Measurements from ENCODE around the gene SDF4. TPM values are rescaled to one million over a fixed set of nuclear protein-coding genes. Genes with fewer than 3 reads are reported as not detected.

SDF4 gene
- polyA plus RNA-seq, 1 experiment, result 109 TPM

- ChIA-PET CTCF (no interaction called here), POLR2A (no interaction called here)
- no peak for DNase-seq (ENCODE audit: low read depth, low spot score)
- no peak overlapping the region for H3K4me3 ChIP-seq (ENCODE audit: low read depth, low read length)
- H3K9me3 ChIP-seq (ENCODE audit: control insufficient read depth, insufficient read depth, low read length), result peaks cover 6% of the 10 kb centered on the region
- H3K27me3 ChIP-seq (ENCODE audit: control insufficient read depth, insufficient read depth, low read length), result peaks cover 4% of the 10 kb centered on the region
- no peak overlapping the region for H3K27ac ChIP-seq (ENCODE audit: low read depth, low read length)
- no peak for TF ChIP-seq CTCF (IDR thresholded peaks at IDR 0.05; ENCODE audit: low read depth, low read length)
Measured at GRCh38 chr1:1199141-1199960, 32.5 kb downstream of the SDF4 start.

- no peak overlapping the region for H3K4me3 ChIP-seq (ENCODE audit: low read depth, low read length)
- no peak overlapping the region for H3K27ac ChIP-seq (ENCODE audit: low read depth, low read length)
- no peaks in the 10 kb centered on the region for H3K27me3 ChIP-seq (ENCODE audit: control insufficient read depth, insufficient read depth, low read length)
- ChIA-PET POLR2A (no interaction called here), CTCF (no interaction called here)
- H3K9me3 ChIP-seq (ENCODE audit: control insufficient read depth, insufficient read depth, low read length), result peaks cover 6% of the 10 kb centered on the region
- TF ChIP-seq CTCF (IDR thresholded peaks at IDR 0.05; ENCODE audit: low read depth, low read length), result no peak
- no peak for DNase-seq (ENCODE audit: low read depth, low spot score)
Measured at GRCh38 chr1:1198423-1199140, 33.2 kb downstream of the SDF4 start.

- Histone ChIP-seq H3K27ac (ENCODE audit: low read depth, low read length) (no peak overlapping the region), H3K4me3 (ENCODE audit: low read depth, low read length) (no peak overlapping the region), H3K9me3 (ENCODE audit: control insufficient read depth, insufficient read depth, low read length) (peaks cover 9% of the 10 kb centered on the region), H3K27me3 (ENCODE audit: control insufficient read depth, insufficient read depth, low read length) (no peaks in the 10 kb centered on the region)
- ChIA-PET CTCF (no interaction called here), POLR2A (no interaction called here)
- TF ChIP-seq CTCF (IDR thresholded peaks at IDR 0.05; ENCODE audit: low read depth, low read length), result no peak
- no peak for DNase-seq (ENCODE audit: low read depth, low spot score)
Measured at GRCh38 chr1:1197551-1198422, 34.0 kb downstream of the SDF4 start.

GRCh38 chr1:1197188-1197500 lies 34.7 kb downstream of the SDF4 start:
- Histone ChIP-seq H3K27ac (ENCODE audit: low read depth, low read length) (no peak overlapping the region), H3K9me3 (ENCODE audit: control insufficient read depth, insufficient read depth, low read length) (peaks cover 9% of the 10 kb centered on the region), H3K4me3 (ENCODE audit: low read depth, low read length) (no peak overlapping the region), H3K27me3 (ENCODE audit: control insufficient read depth, insufficient read depth, low read length) (no peaks in the 10 kb centered on the region)
- ChIA-PET POLR2A (no interaction called here), CTCF (no interaction called here)
- DNase-seq (ENCODE audit: low read depth, low spot score), result no peak
- no peak for TF ChIP-seq CTCF (IDR thresholded peaks at IDR 0.05; ENCODE audit: low read depth, low read length)

Measured in AG04450 (cell line).